ENCODE data around the gene XAB2. TPM values are rescaled to one million over a fixed set of nuclear protein-coding genes. Genes with fewer than 3 reads are reported as not detected.

The XAB2 gene
- total RNA-seq, 1 donor from 2014 or later = 39.0 TPM

DNA sequence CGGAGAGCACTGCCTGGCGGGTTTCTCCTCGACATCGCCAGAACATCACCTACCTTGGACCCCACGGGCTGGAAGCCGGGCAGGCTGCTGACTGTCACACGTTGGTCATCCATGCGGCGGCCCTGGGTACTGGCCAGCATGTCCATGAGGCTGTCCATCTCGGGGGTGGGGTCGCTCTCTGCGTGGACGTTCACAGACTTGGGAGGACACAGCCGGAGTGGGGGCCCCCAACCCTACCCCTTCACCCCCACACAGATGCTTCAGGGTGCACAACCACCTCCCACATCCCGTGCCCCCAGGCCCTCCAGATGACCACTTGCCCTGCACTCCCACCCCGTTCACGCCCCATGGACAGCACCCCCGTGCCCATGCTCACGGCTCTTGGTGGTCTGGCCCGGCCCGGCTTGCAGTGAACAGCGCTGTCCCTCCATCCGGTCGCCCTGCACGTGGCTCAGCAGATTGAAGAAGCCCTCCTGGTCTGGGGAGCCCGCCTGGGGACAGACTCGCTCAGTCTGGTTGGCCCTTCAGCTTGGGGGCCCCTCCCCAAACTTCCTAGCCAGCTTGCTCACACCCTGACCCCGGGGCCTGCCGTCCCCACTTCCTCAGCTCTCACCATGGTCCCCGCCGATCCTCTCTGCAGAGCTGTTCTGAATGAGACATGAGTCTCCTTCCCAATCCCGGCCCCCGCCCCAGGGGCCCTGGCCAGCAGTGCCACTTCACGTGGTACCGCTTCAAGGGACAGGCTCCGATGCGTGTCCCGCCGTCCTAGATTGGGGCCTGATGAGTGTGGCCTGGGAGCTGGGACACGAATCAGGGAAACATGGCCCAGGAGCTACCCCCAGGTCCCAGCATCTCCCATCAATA, 3.2 kb upstream of the XAB2 start:
- no peak for DNase-seq (ENCODE audit: low spot score)

DNA sequence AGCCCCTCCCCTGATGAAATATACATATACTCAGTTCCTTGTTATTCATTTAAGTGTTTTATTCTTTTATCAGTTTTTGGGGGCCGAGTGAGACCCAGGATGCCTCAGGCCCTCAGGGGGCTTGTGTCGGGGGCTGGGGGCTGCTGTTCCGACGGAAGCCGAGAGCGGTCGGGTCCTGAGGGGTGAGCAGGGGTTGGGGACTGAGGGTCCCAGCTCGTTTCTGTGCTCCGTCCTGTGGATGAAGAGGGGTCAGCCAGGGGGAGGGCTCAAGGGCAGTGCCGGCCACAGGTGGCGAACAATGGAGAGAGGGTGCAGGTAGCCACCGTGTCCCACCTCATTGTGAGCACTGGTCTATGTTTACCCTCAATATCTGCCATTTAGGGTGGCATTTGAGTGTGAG, 2.2 kb upstream of the XAB2 start:
- DNase-seq (ENCODE audit: low spot score) = no peak

DNA sequence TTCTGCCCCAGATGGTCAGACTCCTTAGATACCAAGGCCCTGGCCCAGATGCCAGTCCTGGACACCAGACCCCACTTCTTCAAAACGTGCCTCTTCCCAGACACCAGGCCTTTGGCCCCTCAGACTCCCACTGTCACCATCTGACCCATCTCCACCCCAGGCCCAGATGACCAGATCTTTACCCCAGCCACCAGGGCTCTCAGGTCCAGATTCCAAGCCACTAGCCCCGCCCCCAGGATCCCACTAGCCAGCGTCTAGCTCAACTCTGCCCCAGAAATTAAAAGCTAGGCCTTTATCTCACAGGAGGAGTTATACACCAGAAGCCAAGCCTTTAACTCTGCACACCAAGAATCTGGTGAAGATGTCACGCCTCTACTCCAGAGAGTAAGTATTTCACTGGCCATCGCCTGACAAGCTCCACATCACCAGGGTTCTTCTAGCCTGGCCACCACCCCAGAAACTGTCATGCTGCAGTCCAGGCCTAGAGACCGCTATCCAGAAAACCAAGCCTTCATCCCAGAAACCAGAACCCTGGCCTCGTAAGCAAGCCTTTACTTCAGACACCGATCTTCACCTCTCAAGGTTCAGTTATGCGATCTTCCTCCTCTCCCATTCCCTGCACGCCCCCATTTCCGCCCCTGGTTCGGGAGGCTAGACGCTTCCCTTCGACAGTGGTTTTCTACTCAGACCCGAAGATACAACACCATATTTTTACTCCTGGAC, 595 bp downstream of the XAB2 start:
- no peak for DNase-seq (ENCODE audit: low spot score)

DNA sequence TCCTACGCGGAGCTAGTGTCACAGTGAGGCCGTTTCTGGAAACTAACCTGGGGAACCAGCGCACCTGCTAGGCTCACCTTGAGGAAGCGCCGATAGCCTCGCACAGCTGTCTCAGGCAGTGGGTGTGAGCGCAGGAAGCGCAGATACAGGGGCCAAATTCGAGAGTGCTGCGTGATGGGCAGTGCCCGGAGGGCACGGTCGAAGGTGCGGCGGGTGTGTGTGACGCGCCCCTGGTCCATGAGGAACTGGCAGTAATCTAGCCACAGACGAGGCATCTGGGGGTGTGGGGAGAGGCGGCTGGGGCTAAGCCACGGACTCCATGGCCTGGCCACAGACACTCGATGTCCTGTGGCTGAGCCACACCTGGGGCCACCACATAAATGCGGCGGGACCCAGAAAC, 2.2 kb downstream of the XAB2 start:
- DNase-seq (ENCODE audit: low spot score) = no peak

DNA sequence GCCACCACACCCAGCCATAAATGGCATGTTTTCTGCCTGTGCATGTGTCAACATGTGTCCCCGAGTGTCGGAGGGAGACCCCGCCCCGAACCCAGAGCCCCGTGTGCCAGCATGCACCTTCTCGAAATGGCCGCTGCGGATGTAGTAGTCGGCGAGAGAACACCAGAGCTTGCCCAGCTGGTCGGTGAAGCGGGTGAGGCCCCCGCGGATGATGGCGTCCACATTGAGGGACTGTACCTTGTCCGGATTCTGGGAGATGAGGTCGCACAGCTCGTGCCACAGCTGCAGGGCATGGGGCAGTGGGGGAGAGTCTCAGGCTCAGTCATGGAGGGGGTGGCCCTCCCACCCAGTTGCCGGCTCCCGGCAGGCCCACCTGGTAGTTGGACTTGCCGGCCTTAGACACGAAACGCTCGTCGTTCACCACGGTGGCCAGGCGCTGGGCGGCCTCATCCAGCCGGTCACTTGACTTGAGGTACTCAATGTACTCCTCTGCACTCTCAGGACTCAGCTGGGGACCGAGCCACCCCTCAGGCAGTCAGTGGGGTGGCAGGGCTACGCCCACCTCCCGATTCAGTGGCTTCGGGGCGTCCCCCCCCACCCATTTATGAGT, 3.5 kb downstream of the XAB2 start:
- no peak for DNase-seq (ENCODE audit: low spot score)

DNA sequence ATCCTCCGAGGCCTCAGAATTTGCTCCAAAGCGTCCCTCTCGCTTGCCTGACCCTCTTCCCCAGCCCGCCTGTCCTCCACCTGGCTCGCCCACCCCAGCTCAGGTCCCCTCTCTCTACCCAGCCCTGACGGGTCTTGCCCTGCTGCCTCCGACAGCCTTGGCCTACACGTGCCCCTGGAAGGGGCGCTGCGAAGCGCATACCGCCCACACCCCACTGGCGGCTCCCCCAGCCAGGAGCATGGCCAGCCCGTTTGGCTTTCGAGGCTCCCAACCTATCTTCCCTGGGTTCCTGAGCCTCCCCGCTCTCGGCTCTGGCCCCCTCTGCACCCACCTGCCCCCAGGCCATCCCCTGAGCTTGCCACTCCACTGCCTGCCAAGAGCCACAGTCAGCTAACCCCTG, 4.5 kb downstream of the XAB2 start:
- no peak for DNase-seq (ENCODE audit: low spot score)

DNA sequence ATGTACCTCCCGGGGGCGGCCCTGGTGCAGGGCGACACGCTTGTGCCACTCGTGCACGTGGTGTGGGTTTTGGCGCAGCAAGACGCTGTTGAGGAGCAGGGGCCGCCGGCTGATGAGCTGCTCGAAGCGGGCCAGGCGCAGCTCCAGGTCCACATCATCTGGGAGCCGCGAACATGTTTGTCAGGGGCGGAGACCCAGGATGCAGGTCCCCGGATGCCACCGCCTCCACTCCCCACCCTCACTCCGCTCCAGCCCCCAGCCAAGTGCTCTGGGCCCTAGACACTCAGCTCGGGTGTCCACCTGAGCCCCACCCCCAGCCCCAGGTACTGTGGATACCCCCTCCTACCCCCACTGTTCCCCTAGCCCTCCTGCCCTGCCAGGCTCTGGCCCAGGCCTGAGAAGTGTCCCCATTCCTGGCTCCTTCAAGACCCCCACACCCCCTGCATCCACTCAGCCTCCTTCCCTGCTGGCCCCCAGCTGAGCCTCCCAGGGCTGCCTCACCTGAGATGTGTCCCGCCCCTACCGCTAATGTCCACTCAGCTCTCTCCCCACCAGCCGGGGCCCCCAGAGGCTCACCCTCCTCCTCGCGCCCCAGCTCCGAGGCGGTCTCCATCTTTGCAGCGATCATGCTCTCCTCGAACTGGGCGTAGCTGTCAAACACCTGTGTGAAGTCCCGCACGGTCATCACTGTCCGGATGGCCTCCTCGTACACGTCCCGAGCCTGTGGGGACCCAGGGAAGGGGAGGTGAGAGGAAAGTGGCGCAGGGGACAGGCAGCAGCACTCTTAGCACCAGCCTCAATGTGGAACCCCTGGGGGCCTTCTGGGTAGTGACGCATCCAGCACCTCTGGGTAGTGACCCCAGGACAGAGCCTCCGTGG, 5.4 kb downstream of the XAB2 start:
- DNase-seq (ENCODE audit: low spot score) = no peak

DNA sequence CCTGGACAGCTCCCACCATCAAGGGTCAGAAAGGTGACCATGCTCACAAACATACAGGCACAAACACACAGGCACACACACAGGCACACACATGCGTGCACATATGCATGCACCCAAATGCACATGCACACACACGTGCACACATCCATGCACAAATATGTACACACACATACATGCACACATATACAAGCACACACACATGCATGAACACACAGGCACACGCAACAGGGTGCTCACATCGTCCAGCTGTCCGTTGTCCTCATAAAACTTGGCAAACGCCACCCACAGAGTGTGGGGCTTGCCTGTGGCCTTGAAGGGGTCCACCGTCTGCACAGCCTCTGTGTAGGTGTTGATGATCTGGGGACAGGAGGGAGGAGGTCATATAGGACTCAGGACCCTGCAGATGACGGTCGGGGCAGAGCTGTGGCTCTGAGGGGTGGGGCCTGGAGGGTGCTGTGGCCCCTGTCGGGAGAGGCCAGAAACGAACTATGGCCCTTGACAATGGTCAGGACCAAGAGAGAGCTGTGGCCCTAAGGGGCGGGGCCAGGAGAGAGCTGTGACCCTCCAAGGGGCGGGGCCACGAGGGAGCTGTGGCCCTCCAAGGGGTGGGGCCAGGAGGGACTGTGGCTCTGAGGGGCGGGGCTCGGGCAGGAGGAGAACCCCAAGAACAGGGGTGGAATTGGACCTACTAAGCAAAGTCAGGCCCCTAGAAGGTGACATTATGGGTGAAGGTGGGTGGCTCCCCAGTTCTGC, 6.2 kb downstream of the XAB2 start:
- no peak for DNase-seq (ENCODE audit: low spot score)

DNA sequence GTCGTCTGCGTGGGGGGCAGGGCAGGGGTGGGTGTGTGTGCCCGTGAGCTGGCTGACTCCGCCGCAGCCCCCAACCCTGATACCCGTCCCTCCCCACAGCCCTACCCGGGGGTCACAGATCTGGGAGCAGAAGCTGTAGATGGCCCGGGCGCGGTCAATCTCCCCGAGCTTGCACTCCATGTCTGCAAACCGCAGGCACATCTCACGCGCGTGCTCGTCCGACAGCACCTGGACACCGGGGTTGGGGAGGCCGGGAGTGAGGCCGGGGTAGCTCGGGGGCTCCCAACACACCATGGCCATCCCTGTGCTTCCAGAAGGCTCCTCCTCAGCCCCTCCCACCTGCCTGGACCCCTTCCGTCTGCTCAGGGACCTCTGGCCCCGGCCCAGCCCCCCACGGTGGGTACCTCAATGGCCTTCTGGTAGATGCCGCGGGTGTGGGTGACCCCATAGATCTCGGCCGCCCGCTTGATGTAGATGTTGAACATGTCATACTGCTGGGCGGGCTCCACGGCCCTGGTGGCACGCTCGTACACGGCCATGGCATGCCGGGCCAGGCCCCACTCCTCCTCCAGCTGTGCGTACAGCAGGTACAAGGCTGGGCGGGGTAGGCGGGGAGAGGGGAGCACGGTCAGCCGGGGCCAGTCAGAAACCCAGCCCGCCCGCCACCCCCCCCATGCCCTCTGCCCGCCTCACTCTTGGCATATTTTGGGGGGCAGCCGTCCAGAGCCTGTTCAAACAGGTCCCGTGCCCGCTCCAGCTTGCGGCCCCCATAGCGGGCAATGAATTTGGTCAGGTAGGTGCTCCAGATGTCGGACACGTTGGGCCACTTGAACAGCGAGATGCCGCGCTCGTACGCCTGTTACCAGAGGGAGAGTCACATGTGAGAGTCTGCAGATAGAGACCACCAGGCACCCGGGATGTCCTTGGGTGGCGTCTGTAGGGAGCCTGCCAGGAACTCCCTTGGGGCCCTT, 8.6 kb downstream of the XAB2 start:
- DNase-seq (ENCODE audit: low spot score) = no peak

DNA sequence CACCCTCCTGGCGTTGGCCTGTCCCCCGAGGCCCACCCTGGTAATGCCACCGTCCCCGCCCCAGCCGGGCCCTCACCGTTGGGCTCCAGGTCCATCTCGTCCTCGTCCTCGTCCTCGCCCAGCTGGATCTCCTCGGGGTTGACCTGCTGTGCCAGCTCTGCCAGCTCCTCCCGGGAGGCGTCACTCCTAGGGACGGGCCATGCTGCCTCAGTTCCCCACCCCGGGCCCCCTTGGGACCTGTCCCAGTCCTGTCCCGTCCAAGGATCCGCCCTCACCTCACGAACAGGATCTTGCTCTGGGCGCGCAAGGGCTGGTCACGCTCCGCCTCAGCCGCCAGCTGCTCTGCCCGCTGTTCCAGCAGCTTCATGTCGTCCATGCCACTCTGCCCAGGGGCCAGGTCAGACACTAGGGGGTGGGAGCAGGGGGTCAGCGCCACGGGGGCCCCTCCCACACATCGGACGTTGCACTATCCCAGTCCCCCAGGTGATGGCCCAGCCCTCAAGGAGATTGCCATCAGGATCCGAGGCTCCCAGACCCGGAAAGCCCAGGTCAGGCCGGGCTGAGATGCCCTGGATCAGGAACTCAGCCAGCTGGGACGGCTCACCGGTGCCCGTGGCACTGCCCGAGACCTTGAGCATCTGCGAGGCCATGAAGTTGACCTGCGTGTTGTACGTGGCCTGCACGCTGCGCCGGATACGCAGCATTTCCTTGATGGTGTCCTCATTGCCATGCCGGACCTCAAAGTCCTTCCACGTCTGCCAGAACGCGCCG, 9.5 kb downstream of the XAB2 start:
- no peak for DNase-seq (ENCODE audit: low spot score)

DNA sequence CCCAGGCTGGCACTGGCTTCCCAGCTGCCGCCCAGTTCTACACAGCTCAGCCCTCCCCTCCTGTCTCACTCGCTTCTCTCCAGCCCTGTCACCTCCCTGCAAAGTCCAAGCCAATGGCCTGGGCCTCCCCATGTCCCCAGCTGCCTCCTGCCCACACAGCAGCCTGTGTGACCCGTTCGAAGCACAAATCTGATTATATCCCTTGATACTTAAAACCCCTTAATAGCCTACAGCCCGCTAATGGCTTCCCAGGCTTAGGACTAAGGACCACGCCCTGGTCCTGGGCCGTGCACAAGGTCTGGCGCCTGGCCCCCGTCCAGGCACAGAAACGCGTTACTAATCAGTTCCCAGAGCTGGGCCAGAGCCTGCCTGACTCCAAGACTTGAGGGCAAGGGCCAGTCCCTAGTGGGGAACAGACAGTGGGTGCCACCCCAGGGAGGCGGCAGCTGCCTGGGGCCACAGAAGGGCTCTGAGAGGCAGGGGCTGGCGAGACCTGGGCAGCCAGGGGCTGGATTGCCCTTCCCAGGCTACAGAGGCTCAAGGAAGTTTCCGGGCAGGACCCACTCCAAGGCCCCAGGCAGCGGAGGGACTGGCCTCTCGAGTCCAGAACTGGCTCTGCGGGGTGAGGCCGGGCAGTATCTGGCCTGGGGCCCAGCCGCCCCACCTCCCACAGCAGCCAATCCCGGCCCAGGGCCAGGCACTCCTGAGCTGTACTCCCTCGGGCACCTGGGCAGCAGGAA, 10.4 kb downstream of the XAB2 start:
- DNase-seq (ENCODE audit: low spot score) = peak; percentile 83

DNA sequence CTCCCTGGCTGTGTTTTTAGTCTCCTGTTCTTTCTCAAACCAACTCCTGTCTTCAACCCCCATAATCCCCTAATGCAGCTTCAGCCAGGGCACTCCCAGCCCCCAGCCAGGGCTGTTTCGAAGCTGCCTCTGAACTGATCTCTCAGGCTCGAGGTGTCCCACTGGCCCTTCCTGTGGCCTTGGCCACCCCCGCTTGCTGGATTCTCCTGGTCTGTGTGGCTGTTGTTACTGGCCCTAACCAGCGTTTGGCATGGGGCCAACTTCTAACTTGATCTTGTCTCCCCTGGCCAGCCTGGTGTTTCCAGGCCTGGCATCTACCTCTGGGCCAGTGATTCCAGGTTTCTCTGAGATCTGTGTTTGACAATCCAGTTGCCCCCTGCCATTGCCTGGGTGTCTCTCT, 11.0 kb downstream of the XAB2 start:
- DNase-seq (ENCODE audit: low spot score) = no peak

DNA sequence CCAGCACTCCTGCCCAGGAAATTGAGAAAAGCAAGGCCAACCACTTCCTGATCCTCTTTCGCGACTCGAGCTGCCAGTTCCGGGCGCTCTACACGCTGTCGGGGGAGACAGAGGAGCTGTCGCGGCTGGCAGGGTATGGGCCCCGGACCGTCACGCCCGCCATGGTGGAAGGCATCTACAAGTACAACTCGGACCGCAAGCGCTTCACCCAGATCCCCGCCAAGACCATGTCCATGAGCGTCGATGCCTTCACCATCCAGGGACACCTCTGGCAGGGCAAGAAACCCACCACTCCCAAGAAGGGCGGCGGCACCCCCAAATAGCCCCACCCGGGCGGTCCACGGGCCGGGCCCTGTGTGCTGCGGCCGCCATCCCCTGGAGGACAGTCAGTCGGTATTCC, 11.6 kb downstream of the XAB2 start:
- no peak for DNase-seq (ENCODE audit: low spot score)

DNA sequence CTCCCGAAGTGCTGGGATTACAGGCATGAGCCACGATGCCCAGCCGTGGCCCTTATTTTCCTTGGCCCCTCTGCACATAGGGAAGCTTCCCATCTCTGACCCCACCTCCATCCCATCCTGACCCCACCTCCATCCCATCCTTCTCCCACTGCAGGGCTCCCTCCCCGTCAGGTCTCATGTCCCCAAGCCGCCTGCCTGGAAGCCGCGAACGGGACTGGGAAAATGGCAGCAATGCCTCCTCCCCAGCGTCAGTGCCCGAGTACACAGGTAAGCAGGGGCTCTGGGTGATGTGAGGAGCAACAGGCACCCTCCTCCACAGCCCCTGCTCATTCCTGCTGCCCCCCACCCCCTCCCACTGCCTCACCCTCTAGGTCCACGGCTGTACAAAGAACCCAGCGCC, 12.2 kb downstream of the XAB2 start:
- DNase-seq (ENCODE audit: low spot score) = no peak

DNA sequence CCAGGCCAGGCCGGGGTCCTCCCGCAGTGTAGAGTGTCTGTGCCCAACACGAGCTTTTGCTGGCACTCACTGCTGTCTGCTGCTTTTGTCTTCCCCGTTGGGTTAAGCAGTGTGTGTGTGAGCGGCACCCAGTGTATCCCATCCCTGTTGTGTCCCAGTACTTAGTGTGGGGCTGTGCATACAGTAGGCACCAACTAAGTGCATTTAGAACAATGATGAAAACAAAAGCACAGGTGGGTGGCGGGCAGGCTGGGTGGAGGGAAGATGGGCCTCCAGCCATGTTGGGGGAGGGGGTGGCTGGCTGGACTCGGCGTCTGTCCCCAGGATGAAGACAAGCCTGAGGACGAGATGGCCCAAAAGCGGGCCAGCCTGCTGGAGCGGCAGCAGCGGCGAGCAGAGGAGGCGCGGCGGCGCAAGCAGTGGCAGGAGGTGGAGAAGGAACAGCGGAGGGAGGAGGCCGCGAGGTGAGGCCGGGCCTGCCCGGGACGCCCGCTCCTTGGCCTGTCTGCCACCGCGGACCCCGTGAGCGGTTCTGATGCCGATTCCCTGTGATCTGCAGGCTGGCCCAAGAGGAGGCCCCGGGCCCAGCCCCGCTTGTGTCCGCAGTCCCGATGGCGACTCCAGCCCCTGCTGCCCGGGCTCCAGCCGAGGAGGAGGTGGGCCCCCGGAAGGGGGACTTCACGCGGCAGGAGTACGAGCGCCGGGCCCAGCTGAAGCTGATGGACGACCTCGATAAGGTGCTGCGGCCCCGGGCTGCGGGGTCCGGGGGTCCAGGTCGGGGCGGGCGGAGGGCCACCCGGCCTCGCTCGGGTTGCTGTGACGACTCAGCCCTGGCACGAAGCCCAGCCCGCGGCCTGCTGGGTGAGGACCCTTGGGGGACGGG, 14.2 kb downstream of the XAB2 start:
- no peak for DNase-seq (ENCODE audit: low spot score)

DNA sequence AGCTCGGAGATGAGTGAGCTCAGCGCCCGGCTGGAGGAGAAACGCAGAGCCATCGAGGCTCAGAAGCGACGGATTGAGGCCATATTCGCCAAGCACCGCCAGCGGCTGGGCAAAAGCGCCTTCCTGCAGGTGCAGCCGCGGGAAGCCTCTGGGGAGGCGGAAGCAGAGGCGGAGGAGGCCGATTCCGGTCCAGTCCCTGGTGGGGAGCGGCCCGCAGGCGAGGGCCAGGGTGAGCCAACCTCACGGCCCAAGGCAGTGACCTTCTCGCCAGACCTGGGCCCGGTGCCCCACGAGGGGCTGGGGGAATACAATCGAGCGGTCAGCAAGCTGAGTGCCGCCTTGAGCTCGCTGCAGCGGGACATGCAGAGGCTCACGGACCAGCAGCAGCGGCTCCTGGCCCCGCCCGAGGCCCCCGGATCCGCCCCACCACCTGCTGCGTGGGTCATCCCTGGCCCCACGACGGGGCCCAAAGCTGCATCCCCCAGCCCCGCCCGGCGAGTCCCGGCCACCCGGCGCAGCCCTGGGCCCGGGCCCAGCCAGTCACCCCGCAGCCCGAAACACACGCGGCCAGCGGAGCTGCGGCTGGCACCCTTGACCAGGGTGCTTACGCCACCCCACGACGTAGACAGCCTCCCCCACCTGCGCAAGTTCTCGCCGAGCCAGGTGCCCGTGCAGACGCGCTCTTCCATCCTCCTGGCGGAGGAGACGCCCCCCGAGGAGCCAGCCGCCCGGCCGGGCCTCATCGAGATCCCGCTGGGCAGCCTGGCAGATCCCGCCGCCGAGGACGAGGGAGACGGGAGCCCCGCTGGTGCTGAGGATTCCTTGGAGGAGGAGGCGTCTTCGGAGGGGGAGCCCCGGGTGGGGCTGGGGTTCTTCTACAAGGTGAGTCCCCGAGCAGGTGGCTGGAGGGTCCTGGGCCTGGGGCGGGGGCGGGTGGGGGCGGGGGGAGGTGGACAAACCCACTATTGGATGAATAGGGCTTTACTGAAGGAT, 16.8 kb downstream of the XAB2 start:
- DNase-seq (ENCODE audit: low spot score) = no peak

Data from ureter (tissue), 1 donor.